ENCODE measurements around the gene TRABD2B. TPM values are rescaled to one million over a fixed set of nuclear protein-coding genes. Genes with fewer than 3 reads are reported as not detected.

The TRABD2B gene
- total and polyA plus RNA-seq, 2 of the 13 experiments (the other 11 are each of a cell fraction or from before 2014, with no cell fraction given), result 0.04 TPM; not detected in 1

GRCh38 chr1:47918257-47918867 is 78.8 kb downstream of the TRABD2B start (continued):
- TF ChIP-seq ZNF609 (CRISPR knock-in tag; IDR thresholded peaks at IDR 0.05; ENCODE audit: borderline replicate concordance) (no peak), DNMT3B (CRISPR knock-in tag; conservative IDR thresholded peaks at IDR 0.05) (no peak), YEATS2 (CRISPR knock-in tag; IDR thresholded peaks at IDR 0.05; ENCODE audit: borderline replicate concordance) (no peak), RXRB (CRISPR knock-in tag; IDR thresholded peaks at IDR 0.05; ENCODE audit: borderline replicate concordance) (no peak; the same call in none of the 2 replicates), DPF2 (CRISPR knock-in tag; IDR thresholded peaks at IDR 0.05; ENCODE audit: borderline replicate concordance, low read depth) (no peak; the same call in 1 of the 2 replicates), WIZ (CRISPR knock-in tag; IDR thresholded peaks at IDR 0.05) (peak; percentile 68; the same call in 1 of the 2 replicates), POLR2A (IDR thresholded peaks at IDR 0.05; ENCODE audit: insufficient read depth in 1 of 2, low read depth in 2 of 2, low read length in 2 of 2) (peak; percentile 27 to 49; a peak in 3 of 4 replicates), RFX1 (IDR thresholded peaks at IDR 0.05) (no peak; the same call in 1 of the 2 replicates), ATF2 (CRISPR knock-in tag; IDR thresholded peaks at IDR 0.05) (no peak), PRDM4 (CRISPR knock-in tag; IDR thresholded peaks at IDR 0.05; ENCODE audit: borderline replicate concordance) (no peak), KMT2B (CRISPR knock-in tag; IDR thresholded peaks at IDR 0.05) (no peak), ZNF543 (CRISPR knock-in tag; IDR thresholded peaks at IDR 0.05) (no peak), ZNF891 (CRISPR knock-in tag; IDR thresholded peaks at IDR 0.05) (no peak; the same call in 1 of the 2 replicates), POGK (CRISPR knock-in tag; conservative IDR thresholded peaks at IDR 0.05) (no peak), RFXANK (CRISPR knock-in tag; IDR thresholded peaks at IDR 0.05) (no peak), KLF11 (CRISPR knock-in tag; IDR thresholded peaks at IDR 0.05) (0 out of 2 replicates have a peak, but pooled peaks have one; percentile 22), BRF2 (CRISPR knock-in tag; IDR thresholded peaks at IDR 0.05) (no peak), ZNF781 (CRISPR knock-in tag; IDR thresholded peaks at IDR 0.05; ENCODE audit: borderline replicate concordance, not compliant biosample characterization) (peak; percentile 22), ZNF788 (CRISPR knock-in tag; IDR thresholded peaks at IDR 0.05; ENCODE audit: borderline replicate concordance) (no peak)
